ENCODE results near the gene EGLN3.

The EGLN3 gene

DNA sequence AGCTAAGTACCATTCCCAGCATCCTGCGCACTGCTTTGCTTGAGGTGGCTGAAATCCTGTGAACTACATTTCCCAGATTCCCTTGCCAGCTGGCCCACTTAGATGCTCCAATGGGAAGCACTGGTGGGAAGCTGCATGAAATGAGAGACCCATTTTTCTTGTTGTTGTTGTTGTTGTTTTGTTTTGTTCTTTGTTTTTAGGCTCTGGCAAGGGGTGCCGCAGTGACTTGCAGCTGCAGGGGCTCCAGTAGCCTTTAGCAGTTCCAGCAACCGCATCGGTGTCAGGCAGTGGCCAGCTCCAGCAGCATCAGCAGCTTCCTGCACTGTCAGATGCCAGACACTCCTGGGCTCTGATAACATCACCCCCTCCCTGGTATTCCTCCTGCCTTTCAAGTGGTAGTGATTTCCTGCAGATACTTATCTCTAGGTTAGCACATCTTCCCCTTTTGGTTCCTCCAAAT, 8.8 kb upstream of the EGLN3 start:
- DNase-seq = no peak

DNA sequence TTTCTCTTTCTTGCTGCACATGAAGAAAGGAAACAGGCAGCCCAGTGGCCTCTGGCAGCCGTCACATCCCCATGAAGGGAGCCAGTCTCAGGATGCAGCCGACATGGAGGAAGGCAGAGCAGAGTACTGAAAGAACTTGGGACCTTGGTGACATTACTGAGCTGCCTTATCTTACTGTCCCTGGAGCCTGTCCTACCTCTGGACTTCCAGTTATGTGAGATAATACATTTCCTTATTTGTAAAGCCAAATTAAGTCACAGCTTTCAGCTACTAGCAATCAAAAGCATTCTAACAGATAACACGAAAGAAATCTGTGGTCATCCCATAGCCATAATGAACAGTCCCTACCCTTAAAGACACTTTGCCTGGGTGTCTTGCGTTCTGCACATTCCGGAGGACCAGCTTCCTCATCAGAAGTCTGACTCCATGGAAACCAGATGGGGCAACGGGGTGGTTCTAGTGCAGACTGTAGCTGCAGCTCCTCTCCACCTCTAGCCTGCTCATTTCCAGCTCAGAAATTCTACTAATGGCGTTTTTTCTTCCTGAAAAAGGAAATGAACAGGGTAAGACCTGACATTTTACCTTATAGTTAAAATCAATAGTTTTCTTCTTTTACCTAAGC, 7.8 kb upstream of the EGLN3 start:
- no peak for DNase-seq

DNA sequence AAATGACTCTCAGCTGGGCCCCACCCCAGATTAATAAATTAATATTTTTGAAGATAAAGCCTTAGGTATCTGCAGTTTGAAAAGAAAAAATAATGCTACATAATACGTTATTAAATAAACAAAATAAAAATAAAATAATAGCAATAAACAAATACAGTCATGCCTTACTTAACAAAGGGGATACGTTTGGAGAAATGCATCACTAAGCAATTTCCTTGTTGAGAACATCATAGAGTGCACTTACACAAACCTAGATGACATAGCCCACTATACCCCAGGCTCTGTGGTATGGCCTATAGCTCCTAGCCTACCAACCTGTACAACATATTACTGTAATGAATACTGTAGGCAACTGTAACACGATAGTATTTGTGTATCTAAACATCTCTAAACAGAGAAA, 7.1 kb upstream of the EGLN3 start:
- no peak for DNase-seq

DNA sequence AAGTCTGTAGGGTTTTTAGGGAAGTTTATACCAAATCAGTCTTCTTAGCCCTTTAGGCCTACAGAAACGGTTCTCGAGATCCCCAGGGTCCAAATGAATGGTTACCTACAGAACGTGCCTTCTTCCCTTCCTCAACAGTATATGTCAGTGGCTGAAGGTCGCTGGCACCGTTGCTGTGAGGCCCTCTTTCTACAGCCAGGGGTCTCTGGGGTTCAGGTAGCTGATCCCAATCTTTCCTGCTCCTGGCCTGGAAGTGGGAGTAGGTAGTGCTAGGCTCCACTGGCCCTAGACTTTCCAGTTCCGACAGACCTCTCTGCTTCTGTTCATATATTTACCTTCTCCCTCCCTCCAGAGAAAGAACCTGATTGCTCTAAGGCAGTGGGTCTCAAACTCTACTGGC, 6.4 kb upstream of the EGLN3 start:
- DNase-seq = no peak

DNA sequence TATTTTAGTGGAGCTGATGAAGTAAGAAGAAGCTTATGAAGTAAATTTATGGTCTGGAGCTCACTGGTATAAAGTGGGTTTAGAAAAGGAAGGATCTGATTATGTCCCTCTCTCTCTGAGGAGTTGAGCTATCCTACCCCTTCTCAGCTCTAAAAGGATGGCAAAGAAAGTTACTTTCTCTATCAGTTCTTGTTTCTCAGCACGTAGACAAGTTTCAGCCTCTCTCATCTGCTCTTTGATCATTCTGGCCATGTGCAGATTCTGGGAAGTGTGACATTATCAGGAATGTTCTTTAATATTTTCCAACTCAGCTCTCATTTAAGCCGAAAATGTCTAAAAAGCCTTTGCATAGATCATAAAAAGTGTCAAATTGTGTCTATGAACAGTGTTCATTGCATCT, 5.8 kb upstream of the EGLN3 start:
- DNase-seq = no peak

DNA sequence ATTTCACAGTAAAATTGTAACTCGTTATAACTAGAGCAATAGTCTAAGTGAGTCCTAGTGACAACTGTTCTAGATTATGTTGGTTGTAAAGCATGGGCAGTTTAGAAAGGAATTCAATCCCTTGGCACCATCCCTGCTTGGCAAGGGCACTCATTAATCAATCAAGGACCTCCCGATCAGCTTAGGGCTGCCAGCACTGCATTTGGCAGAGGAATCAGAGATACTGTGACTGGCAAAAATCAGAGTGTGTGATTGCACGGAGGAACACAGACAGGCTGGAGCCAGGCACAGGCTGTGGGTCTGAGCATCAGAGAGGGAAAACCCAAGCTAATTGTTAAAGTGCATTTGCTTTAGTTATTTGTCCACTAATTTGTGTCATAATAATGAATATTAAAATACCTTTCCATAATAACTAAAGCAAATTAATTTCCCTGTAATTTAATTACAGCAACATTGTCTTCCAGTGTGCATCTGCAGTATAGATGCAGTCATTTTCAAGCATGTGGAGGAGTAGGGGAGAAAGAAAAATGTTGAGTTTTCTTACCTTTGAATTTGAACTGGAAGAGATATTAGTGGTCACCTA, 3.2 kb upstream of the EGLN3 start:
- DNase-seq = no peak

DNA sequence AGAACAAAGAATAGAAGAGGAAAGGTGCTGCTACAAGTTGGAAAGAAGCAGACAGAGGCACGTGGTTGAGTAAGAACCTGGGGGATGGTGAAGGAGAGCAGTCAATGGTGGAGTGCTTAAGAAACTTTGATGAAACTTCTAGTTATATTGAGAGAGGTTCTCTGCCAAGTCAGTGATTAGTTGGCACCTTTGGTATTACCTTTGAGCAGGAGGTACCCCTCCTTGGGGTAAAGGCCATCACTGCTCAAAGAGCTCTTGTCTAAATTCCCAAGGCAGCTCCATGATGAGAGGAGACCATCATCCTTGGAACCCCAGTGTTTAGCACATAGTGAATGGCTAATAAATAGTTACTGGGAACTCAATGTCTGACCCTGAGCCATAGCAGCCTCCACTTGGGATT, 1.7 kb upstream of the EGLN3 start:
- no peak for DNase-seq

DNA sequence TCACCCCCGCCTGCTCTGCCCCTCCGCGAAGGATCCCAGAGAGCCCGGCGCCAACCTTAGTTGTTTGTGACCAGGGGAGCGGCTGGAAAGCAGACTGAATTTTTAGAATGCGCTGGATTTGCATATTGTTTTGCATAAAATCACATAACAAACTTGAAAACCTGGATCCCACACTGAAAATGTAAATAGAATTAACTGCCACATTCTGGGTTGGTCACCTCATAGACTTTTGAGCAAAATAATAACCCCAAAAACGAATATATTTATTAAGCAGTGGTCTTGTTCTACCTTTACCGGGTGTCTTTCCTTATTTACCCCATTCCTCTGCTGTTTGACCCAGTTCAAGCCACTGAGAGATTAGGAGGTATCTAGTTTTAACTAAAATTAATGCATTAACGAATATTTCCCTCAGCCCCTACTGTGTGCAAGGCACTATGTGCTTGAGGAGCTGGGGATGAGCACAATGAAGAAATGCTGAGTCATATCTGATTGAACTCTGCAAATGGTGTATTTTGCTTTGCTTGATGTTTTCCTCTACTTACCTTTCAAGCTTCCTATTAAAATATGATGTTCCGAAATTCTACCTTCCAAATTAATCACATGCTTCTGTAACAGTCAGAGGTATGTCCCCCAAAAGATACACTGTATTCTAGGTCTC, 438 bp upstream of the EGLN3 start:
- DNase-seq = no peak

DNA sequence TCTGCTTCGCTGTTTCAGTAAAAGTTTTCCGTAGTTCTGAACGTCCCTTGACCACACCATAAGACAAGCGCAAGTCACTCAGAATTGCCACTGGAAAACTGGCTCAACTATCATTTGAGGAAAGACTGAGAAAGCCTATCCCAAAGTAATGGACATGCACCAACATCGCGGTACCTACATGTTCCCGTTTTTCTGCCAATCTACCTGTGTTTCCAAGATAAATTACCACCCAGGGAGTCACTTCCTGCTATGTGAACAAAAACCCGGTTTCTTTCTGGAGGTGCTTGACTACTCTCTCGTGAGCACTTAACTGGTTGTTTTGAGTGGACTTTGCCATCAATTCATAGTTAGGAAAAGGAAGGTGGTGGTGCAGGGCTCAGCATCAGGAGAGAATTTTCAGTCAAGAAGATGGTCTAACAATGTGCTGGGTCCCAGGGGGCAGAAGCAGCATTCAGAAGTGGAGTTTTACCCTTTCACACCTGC, 1.4 kb downstream of the EGLN3 start:
- no peak for DNase-seq

DNA sequence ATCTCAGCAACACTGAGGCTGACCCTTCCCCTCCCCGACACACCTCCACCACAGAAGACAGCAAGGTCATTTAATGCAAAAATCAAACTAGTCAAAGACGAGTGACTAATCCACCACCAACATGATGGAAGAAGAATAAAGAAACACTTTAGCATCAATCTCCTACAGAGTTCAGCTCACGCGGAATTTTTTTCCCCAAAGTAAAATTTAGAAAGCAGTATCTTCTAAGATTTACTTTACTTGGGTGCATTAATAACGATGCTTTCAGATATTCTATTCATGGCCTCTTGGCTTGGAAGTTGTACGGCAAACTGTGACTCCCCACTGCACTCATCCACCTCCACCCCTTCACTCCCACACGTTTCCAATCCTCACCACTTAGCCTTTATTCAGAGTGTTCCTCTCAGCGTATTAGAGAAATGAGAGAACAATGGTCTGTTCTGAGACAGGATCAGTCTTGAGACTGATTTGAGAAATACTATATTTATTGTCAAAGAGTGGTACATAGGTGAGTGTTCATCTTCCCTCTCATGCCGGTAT, 1.9 kb downstream of the EGLN3 start:
- DNase-seq = no peak

DNA sequence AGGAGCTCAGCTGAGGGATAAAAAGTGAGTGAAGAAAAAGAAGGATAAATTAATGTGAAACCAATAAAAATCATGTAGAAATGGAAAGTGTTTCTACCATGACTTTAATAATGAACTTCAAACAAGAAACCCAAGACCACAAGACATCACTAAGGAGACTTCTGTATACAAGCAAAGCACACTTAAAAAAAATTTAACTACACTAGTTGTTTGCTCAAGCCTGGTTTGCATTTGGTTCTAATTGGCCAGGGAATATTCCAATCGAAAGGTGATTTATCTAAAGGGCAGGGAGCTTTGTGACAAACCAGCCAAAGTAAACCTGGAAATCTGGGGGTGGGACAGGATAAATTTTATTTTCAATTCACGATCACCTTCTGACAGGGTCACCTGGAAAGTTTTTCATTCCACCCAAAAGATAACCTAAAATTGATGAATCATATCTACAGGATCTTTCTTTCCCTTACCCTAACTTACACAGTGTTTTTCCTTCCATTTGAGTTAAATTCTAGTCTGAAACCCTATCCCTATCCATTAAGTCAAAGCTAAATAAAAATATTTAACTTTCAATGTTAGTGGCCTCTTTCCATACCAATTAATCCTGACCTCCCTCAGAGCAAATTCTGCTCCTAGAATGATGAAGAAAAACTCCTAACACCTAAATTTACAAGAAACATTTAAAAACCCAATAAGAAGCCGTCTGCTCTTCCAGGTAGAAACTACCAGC, 2.6 kb downstream of the EGLN3 start:
- DNase-seq = no peak

DNA sequence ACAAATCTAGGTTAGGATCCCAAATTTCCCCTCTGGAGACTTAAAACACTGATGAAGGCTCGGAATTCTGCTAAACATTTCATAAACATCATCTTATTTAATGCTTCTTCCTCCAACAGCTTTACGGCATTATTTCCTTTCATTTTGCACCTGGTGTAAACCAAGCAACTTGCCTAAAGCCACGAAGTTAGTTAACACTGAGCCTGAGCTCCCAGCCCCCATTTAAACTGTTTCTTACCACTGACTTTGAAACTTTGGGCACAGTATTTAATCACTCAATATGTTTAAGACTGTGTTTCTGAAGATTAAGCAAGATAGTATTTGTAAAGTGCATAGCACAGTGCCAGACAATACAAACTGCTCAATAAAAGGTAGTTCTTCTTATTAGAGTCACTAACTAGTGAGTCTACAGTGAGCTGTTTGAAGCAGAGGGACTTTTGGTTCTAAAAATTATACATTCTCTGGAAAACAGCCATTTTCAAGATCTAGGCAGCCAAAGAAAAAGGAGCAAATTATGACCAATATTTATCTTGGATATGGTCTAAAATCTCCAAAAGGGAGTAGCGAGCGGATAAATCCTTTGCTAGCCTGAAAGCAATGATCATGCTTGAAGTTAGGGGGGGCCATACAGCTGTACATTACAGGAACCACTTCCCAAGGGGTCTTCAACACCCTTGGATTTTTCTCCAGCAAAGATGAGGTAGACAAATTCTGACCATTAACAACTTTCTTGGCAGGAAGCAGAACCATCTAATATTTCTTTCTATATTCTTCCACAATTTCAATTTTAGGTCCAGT, 4.0 kb downstream of the EGLN3 start:
- DNase-seq = no peak

DNA sequence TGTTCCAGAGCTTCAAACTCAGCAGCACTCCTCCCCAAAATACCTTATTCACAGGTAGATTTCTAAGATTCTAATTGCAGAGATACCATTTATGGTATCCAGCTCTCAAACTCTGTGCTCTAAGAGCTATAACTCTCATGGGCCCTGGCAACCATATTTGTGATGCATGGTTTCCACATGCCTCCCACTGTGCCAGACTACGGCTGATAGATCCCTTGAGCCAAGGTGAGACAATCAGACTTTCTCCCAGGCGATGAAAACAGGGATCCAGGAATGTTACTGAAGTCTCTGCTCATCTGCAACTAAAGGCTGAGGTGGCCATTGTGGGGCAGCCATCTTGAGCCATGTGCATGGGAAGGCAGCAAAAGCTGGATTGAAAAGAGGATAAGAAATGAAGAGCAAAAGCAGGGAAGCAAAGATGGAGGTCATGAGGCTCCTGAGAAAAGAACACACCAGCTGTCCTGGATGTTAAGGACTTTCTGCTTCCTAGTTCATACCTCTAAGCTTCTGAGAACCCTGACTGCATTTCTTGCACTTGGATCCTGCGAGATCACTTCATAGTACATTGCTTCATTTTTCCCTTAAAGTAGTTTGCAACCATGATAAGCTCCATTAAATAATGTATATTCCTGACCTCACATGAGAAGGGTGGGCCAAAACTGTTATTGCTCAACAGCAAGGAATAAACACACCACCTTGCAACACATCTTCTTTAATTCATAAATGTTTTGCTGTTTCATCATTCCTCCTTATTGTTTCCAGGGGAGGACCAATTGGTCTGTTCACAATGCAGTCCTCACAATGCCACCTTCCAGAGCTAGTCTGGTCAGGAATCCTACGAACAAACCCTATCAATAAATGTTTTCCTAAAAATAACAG, 5.4 kb downstream of the EGLN3 start:
- no peak for DNase-seq

DNA sequence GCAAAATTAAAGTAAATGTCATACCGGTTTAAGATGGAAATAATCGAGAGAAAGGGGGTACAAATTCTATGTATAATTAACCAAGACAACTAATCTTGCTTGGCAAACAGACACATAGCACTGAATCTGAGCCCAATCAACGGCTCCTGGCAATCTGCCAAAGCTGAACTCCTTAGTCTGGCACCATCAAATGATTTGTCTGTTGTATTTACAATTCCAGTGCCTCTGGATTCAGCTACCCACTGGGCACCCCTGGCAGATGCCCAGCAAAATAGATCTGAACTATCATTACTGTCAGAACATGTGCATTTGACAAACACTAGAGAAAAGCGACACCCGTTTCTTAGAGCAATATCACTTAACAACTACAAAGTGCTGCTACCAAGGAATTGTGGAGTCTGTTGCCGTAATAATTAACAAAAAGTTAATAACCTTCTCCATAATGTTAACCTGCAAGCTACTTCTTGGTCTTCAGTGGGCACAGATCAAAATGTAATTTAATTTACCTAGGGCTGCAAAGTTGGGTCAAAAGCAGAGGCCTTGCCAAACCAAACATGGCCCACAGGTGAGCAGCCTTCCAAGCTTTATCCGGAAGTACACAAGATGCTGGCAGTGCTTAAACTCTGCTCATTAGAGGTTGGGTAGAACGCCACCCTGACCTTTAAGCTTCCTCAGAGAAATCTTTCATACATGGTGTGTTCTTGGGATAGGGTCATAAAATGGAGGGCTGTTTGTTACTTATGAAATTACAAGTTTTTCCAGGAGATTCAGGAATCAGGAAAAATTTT, 7.6 kb downstream of the EGLN3 start:
- no peak for DNase-seq

DNA sequence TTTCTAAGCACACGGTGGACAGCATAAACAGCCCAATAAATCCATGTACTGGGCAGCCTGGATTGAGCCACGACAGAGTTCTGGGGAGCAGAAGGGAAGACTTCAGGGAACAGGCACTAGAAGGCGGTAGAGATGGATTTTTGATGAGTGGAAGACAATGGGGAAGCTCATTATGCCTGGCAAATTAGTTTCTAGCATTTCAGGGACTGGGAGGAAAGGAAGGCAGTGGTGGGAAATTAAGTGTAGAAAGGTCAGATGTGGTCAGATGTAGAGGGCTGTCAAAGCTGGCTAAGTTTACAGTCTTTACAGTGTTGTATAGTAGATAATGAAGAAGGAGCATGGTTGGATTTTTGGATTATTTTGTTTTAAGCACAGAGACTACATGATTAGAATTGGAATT, 9.2 kb downstream of the EGLN3 start:
- no peak for DNase-seq

DNA sequence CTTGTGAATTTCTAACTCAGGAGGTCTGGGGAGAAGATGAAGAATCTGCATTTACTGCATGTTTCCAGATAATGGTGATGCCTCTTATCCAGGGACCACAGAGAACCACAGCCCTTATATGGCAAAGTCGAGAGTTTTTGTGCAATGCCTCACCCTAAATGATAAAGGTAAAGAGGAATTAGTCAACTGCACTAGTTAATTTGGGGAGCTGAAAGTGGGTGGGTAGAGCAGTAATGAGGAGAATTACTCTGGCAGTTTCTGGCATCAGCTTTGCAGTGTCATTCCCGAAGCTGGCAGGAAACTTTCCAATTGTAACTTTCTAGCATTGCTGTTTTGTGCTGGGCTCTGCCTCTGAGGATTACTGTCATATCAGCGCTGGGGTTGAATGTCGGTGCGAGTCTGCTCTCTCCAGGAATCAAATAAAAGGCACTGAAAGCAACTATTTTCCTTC, 10.3 kb downstream of the EGLN3 start:
- DNase-seq = no peak

DNA sequence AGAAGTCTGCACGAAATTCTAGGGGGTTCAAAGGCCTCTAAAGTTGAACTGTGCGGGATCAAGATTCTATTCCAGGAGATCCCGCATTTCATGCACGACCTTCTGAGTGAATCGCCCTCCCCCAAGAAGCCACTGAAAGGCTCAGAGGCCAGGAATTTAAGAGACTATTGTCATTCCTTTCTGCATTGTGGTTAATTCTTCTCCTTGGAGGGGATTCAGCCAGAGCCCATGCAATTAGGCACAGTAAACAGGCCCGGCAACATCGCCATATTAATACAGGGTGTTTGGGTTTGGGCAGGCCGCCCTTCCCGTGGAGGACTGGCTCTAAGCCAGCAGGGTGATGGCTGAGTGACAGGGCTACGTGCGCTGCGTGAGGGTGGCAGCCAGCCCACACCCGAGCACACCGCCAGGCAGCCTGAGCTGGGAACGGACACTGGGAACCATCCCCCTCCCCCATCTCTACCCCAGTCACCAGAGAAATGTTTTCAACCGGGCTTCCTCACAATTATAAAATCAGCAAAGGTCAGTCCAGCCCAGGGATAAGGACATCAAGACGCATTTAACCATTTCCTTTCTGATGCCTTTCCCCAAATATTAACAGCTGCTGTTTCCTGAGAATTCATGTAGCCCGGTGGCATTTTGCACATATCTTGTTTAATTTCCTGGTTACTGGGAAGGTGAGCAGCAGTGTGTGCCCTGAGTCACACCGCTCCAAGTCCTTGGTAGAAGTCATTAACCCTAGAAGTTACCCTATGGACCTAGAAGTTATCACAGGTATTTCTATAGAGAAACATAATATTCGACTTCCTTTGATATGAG, 12.5 kb downstream of the EGLN3 start:
- no peak for DNase-seq

DNA sequence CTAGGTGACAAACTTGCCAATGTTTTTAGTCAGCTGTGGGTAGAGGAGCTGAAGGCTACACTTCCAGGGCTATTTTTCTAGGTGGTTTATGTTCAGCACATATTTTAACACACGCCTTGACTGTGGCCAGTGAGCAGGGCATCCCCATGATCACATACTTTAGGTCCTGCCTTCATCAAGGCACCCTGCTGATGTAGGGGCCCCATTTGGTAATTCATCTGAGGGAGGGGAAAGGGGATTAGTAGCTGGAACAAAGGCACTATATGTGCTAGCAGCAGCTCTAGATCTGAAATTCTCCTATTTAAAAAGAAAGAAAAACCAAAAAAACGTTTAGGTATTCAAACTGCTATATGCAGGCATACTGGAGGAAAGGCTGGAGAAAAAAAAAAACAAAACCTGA, 14.5 kb downstream of the EGLN3 start:
- no peak for DNase-seq

DNA sequence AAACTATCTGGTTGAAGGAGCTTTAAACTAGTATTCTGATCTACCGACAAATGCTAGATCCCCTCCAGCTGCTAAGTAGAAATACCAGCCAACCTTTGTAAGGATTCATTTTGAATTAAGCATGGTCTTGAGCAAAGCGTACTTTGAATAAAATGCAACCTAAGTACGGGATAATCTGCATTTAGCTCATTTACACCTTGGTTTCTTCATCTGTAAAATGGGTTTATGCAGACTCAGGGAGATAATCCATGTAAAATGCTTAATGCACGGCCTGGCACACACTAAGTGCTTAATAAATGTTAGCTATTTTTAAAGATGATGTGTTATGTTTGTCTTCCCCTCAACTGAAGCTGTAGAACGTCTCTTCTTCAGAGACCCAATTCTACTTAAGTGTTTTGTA, 15.9 kb downstream of the EGLN3 start:
- DNase-seq = no peak
